ENCODE results near the gene RAPGEF1.

The RAPGEF1 gene

DNA sequence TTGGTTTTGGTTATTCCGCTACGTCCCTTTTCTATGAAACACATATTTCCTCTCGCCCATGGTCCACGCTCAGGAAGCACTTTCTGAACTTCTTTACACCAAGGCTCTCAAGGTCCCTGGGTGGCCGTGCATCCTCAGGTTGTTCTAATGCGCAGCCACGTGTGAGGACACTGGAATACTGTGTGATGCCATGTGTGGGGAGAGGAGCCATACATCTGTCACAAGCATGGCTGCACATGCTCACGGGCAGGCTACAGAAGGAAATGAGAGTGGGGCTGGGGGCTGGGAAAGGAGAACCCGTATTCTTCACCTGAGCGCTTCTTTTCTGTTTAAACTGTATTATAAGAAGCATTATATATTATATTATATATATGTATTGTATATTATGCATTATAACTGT is 157.8 kb downstream of the RAPGEF1 start:
- no peak overlapping the region for H3K27ac ChIP-seq (ENCODE audit: low read depth, low read length)
- H3K36me3 ChIP-seq (ENCODE audit: low read length), result no peaks in the 10 kb centered on the region
- H3K79me2 ChIP-seq (ENCODE audit: insufficient read depth, low read length), result no peaks in the 10 kb centered on the region
- no peaks in the 10 kb centered on the region for H3K27me3 ChIP-seq (ENCODE audit: low read length)
- no peak overlapping the region for H2AFZ ChIP-seq (ENCODE audit: low read depth, low read length, severe bottlenecking)
- no peak overlapping the region for H3K4me3 ChIP-seq (ENCODE audit: insufficient read depth, low read length, poor library complexity, severe bottlenecking)
- H3K9me3 ChIP-seq (ENCODE audit: insufficient read depth, low read length), result no peaks in the 10 kb centered on the region
- no peaks in the 10 kb centered on the region for H4K20me1 ChIP-seq (ENCODE audit: low read depth, low read length)
- no peak overlapping the region for H3K9ac ChIP-seq (ENCODE audit: low read length)
- no peak overlapping the region for H3K4me2 ChIP-seq (ENCODE audit: low read depth, low read length, poor library complexity, severe bottlenecking)
- no peaks in the 10 kb centered on the region for H3K9me2 ChIP-seq (replicated peaks; ENCODE audit: insufficient read depth, low read length)
- no peak for TF ChIP-seq CTCF (IDR thresholded peaks at IDR 0.05; ENCODE audit: insufficient read depth, low read length, poor library complexity, severe bottlenecking)
- no peak for TF ChIP-seq EZH2phosphoT487 (conservative IDR thresholded peaks at IDR 0.05; ENCODE audit: low read length)
- H3F3A ChIP-seq (ENCODE audit: insufficient read depth), result no peaks in the 10 kb centered on the region

DNA sequence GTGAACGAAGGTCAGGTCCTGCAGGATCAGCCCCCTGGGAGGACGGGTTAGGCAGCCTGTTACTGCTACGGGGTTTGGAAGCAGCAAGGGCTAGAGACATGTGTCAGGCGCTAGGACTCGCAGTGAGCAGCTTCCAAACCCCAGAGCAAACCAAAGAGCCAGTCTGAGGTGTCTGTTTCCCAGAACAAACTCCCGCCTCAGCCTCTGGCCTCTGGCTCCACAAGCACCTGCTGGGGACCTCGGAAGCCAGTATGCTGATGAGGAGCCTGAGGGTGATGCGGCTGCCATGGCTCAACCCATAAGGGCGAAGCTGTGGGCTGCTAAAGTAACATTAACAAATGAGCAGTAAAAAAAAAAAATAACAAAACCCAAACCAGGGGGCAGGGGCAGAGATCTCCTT is 159.5 kb downstream of the RAPGEF1 start:
- H4K20me1 ChIP-seq (ENCODE audit: low read depth, low read length), result no peaks in the 10 kb centered on the region
- no peaks in the 10 kb centered on the region for H3K36me3 ChIP-seq (ENCODE audit: low read length)
- no peaks in the 10 kb centered on the region for H3K79me2 ChIP-seq (ENCODE audit: insufficient read depth, low read length)
- H3F3A ChIP-seq (ENCODE audit: insufficient read depth), result no peaks in the 10 kb centered on the region
- H2AFZ ChIP-seq (ENCODE audit: low read depth, low read length, severe bottlenecking), result no peak overlapping the region
- H3K9me2 ChIP-seq (replicated peaks; ENCODE audit: insufficient read depth, low read length), result no peaks in the 10 kb centered on the region
- H3K4me3 ChIP-seq (ENCODE audit: insufficient read depth, low read length, poor library complexity, severe bottlenecking), result no peak overlapping the region
- H3K27ac ChIP-seq (ENCODE audit: low read depth, low read length), result no peak overlapping the region
- TF ChIP-seq CTCF (IDR thresholded peaks at IDR 0.05; ENCODE audit: insufficient read depth, low read length, poor library complexity, severe bottlenecking), result no peak
- no peak for TF ChIP-seq EZH2phosphoT487 (conservative IDR thresholded peaks at IDR 0.05; ENCODE audit: low read length)
- H3K9me3 ChIP-seq (ENCODE audit: insufficient read depth, low read length), result no peaks in the 10 kb centered on the region
- no peaks in the 10 kb centered on the region for H3K27me3 ChIP-seq (ENCODE audit: low read length)
- no peak overlapping the region for H3K9ac ChIP-seq (ENCODE audit: low read length)
- no peak overlapping the region for H3K4me2 ChIP-seq (ENCODE audit: low read depth, low read length, poor library complexity, severe bottlenecking)

DNA sequence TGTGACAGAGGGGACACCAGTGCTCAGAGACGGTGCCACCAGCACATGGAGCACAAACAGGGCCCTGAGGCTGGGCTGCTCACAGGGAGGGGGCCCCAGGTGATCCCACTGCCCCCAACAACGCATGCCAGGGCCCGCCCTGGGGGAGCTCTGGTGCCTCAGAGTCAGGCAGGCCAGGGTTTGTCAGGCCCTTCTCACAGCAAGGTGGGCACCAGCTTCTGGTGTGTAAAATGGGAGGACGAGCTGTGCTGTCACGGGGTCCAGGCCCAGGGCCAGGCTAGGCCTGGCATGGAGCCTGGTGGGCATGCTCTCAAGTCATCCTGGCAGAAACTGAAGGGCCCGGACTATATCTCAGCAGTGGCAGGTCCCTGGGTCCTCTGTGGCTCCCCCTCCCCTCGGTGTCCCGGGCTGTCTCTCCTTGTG is 160.1 kb downstream of the RAPGEF1 start:
- H3K79me2 ChIP-seq (ENCODE audit: insufficient read depth, low read length), result no peaks in the 10 kb centered on the region
- H3K9me2 ChIP-seq (replicated peaks; ENCODE audit: insufficient read depth, low read length), result no peaks in the 10 kb centered on the region
- no peaks in the 10 kb centered on the region for H3K27me3 ChIP-seq (ENCODE audit: low read length)
- H3K36me3 ChIP-seq (ENCODE audit: low read length), result no peaks in the 10 kb centered on the region
- no peak overlapping the region for H3K27ac ChIP-seq (ENCODE audit: low read depth, low read length)
- no peaks in the 10 kb centered on the region for H3K9me3 ChIP-seq (ENCODE audit: insufficient read depth, low read length)
- no peak overlapping the region for H3K4me3 ChIP-seq (ENCODE audit: insufficient read depth, low read length, poor library complexity, severe bottlenecking)
- no peak overlapping the region for H2AFZ ChIP-seq (ENCODE audit: low read depth, low read length, severe bottlenecking)
- no peaks in the 10 kb centered on the region for H4K20me1 ChIP-seq (ENCODE audit: low read depth, low read length)
- H3K9ac ChIP-seq (ENCODE audit: low read length), result no peak overlapping the region
- no peak overlapping the region for H3K4me2 ChIP-seq (ENCODE audit: low read depth, low read length, poor library complexity, severe bottlenecking)
- no peak for TF ChIP-seq EZH2phosphoT487 (conservative IDR thresholded peaks at IDR 0.05; ENCODE audit: low read length)
- no peak for TF ChIP-seq CTCF (IDR thresholded peaks at IDR 0.05; ENCODE audit: insufficient read depth, low read length, poor library complexity, severe bottlenecking)
- H3F3A ChIP-seq (ENCODE audit: insufficient read depth), result no peaks in the 10 kb centered on the region

Measured in SU-DHL-6 (cell line).